PC-3 (cell line): ENCODE data around the gene MTMR11.

ENCODE experiments used
- EZH2phosphoT487 ChIP-seq: fragments of 300-600 bp; sonication (generic); IDR thresholded peaks from 2 replicates; pipeline ENCODE4 v1.6.1; 2018; ENCODE audit warnings: mild to moderate bottlenecking, antibody characterized with exemption, low read length, borderline replicate concordance
- TF ChIP-seq, protein P1 (sequence below): fragments of 300-600 bp; sonication (generic); conservative IDR thresholded peaks from 2 replicates; pipeline ENCODE4 v1.5.1; 2017; ENCODE audit warnings: antibody characterized with exemption, low read depth, mild to moderate bottlenecking, low read length

GRCh38 chr1:149967646-149968045 is 31.0 kb upstream of the MTMR11 start:
- no peak for TF ChIP-seq EZH2phosphoT487
- TF ChIP-seq, protein P1, sequence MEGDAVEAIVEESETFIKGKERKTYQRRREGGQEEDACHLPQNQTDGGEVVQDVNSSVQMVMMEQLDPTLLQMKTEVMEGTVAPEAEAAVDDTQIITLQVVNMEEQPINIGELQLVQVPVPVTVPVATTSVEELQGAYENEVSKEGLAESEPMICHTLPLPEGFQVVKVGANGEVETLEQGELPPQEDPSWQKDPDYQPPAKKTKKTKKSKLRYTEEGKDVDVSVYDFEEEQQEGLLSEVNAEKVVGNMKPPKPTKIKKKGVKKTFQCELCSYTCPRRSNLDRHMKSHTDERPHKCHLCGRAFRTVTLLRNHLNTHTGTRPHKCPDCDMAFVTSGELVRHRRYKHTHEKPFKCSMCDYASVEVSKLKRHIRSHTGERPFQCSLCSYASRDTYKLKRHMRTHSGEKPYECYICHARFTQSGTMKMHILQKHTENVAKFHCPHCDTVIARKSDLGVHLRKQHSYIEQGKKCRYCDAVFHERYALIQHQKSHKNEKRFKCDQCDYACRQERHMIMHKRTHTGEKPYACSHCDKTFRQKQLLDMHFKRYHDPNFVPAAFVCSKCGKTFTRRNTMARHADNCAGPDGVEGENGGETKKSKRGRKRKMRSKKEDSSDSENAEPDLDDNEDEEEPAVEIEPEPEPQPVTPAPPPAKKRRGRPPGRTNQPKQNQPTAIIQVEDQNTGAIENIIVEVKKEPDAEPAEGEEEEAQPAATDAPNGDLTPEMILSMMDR: no peak
